CD14-positive monocyte (primary cell): ENCODE data around the gene GALNT10. TPM values are rescaled to one million over a fixed set of nuclear protein-coding genes. Genes with fewer than 3 reads are reported as not detected.

ENCODE experiments used
- DNase-seq, 3 donors: peaks; one replicate each; pipeline ENCODE4 v3.0.0-alpha.2; 2011 to 2022
- H2AFZ ChIP-seq: 2 replicates; pipeline ENCODE4 v1.6.0; 2012; ENCODE audit warnings: mild to moderate bottlenecking, low read depth, low read length, inconsistent platforms; ENCODE audit not compliant: insufficient read depth, poor library complexity, severe bottlenecking
- H3K27ac ChIP-seq, 2 donors: 1 replicate in 1 of 2; 2 replicates in 1 of 2; pipeline ENCODE4 v1.5.1; 2012 to 2013; ENCODE audit warnings: low read length in 2 of 2, control low read depth in 1 of 2, inconsistent platforms in 1 of 2, low read depth in 1 of 2, mild to moderate bottlenecking in 1 of 2
- H3K27me3 ChIP-seq, 2 donors: one replicate each; pipeline versions ENCODE4 v1.6.0 to v1.6.1; 2011 to 2013; ENCODE audit warnings: low read length in 2 of 2; ENCODE audit not compliant: control insufficient read depth in 2 of 2, insufficient read depth in 2 of 2
- H3K36me3 ChIP-seq, 2 donors: replicated peaks in 1 of 2; 1 replicate in 1 of 2; 2 replicates in 1 of 2; pipeline versions ENCODE4 v1.5.1 to v1.6.1; 2012 to 2013; ENCODE audit warnings: low read length in 2 of 2, control low read depth in 1 of 2, inconsistent platforms in 1 of 2, mild to moderate bottlenecking in 1 of 2; ENCODE audit not compliant: insufficient read depth in 2 of 2, control insufficient read depth in 1 of 2
- H3K4me1 ChIP-seq, 2 donors: 1 replicate in 1 of 2; 2 replicates in 1 of 2; pipeline versions ENCODE4 v1.5.1 to v1.6.1; 2012 to 2013; ENCODE audit warnings: low read length in 2 of 2, control low read depth in 1 of 2, inconsistent platforms in 1 of 2, mild to moderate bottlenecking in 1 of 2, moderate library complexity in 1 of 2; ENCODE audit not compliant: insufficient read depth in 2 of 2, control insufficient read depth in 1 of 2
- H3K4me2 ChIP-seq: replicated peaks from 2 replicates; pipeline ENCODE3; 2012; ENCODE audit warnings: low read length, moderate library complexity, mild to moderate bottlenecking; ENCODE audit not compliant: poor library complexity, severe bottlenecking; ENCODE audit errors: extremely low read depth
- H3K4me3 ChIP-seq, 3 experiments: fragments of 200-600 bp in 1 of 3; sonication (generic) in 1 of 3; replicated peaks in 1 of 3; 1 replicate in 2 of 3; 2 replicates in 1 of 3; pipeline ENCODE4 v1.5.1; 2011 to 2013; ENCODE audit warnings: low read length in 3 of 3, mild to moderate bottlenecking in 3 of 3, control low read depth in 2 of 3, low read depth in 2 of 3, inconsistent platforms in 1 of 3, moderate library complexity in 1 of 3
- H3K79me2 ChIP-seq: 2 replicates; pipeline ENCODE4 v1.6.0; 2012; ENCODE audit warnings: mild to moderate bottlenecking, control low read depth, inconsistent platforms, low read length, moderate library complexity; ENCODE audit not compliant: insufficient read depth
- H3K9ac ChIP-seq: 2 replicates; pipeline ENCODE4 v1.6.0; 2017; ENCODE audit warnings: low read length, mild to moderate bottlenecking; ENCODE audit not compliant: insufficient read depth, poor library complexity, severe bottlenecking
- H3K9me3 ChIP-seq, 2 donors: replicated peaks in 1 of 2; 1 replicate in 1 of 2; 2 replicates in 1 of 2; pipeline versions ENCODE4 v1.5.1 to v1.6.1; 2012 to 2013; ENCODE audit warnings: low read length in 2 of 2, control low read depth in 1 of 2; ENCODE audit not compliant: control insufficient read depth in 1 of 2, insufficient read depth in 1 of 2
- H4K20me1 ChIP-seq: 2 replicates; pipeline ENCODE4 v1.6.0; 2012; ENCODE audit warnings: mild to moderate bottlenecking, low read length, control low read depth, moderate library complexity; ENCODE audit not compliant: insufficient read depth
- H3K27ac Mint-ChIP-seq, 7 donors: one replicate each; pipeline ENCODE4 v1.8.0; 2020; ENCODE audit warnings: mild to moderate bottlenecking in 7 of 7, mixed read lengths in 7 of 7, moderate library complexity in 6 of 7, inconsistent platforms in 2 of 7
- H3K27me3 Mint-ChIP-seq, 3 donors: one replicate each; pipeline ENCODE4 v1.8.0; 2021 to 2022; ENCODE audit warnings: low read depth in 3 of 3, mild to moderate bottlenecking in 3 of 3, mixed read lengths in 3 of 3, moderate library complexity in 3 of 3, inconsistent platforms in 1 of 3
- H3K36me3 Mint-ChIP-seq, 2 donors: one replicate each; pipeline ENCODE4 v1.8.0; 2020; ENCODE audit warnings: mixed read lengths in 2 of 2, inconsistent platforms in 1 of 2, mild to moderate bottlenecking in 1 of 2
- H3K4me1 Mint-ChIP-seq: one replicate; pipeline ENCODE4 v1.8.0; 2020; ENCODE audit warnings: mild to moderate bottlenecking, mixed read lengths
- H3K4me3 Mint-ChIP-seq, 2 donors: one replicate each; pipeline ENCODE4 v1.8.0; 2020; ENCODE audit warnings: mild to moderate bottlenecking in 2 of 2, mixed read lengths in 2 of 2, moderate library complexity in 1 of 2
- H3K9me3 Mint-ChIP-seq, 7 donors: one replicate each; pipeline ENCODE4 v1.8.0; 2020 to 2022; ENCODE audit warnings: mixed read lengths in 7 of 7, mild to moderate bottlenecking in 6 of 7, moderate library complexity in 6 of 7, inconsistent platforms in 2 of 7
- WGBS: methylation state at CpG from one replicate; pipeline ENCODE4 v1.1.5; 2013; ENCODE audit warnings: missing lambda C conversion rate; ENCODE audit not compliant: insufficient coverage; 5-methylcytosine and 5-hydroxymethylcytosine counted together
- intact Hi-C, 2 donors: fragments of 100-400 bp; cut with micrococcal nuclease; formaldehyde crosslinking; loops; one replicate each; pipeline versions ENCODE4 v1.15.0 to v1.15.1; 2023
- polyA plus RNA-seq, 3 donors: library from polyadenylated mRNA; depleted of rRNA in 1 of 3; unstranded in 2 of 3; stranded (reverse) in 1 of 3; fragments of 300-500 nt in 2 of 3; fragments of >200 nt in 1 of 3; fragmentation: Illumina TruSeq in 2 of 3; gene quantifications; 1 replicate in 2 of 3; 2 replicates in 1 of 3; pipeline ENCODE4 v1.2.3, GENCODE V29; 2012 to 2021
- TF ChIP-seq, protein P1 (sequence below): fragments of 200-600 bp; IDR thresholded peaks from one replicate; pipeline ENCODE4 v1.8.0; 2022; ENCODE audit warnings: antibody characterized with exemption, mild to moderate bottlenecking

GALNT10 gene
- polyA plus RNA-seq, 3 donors, result 6.2 to 11.6 (median 7.3) TPM

DNA sequence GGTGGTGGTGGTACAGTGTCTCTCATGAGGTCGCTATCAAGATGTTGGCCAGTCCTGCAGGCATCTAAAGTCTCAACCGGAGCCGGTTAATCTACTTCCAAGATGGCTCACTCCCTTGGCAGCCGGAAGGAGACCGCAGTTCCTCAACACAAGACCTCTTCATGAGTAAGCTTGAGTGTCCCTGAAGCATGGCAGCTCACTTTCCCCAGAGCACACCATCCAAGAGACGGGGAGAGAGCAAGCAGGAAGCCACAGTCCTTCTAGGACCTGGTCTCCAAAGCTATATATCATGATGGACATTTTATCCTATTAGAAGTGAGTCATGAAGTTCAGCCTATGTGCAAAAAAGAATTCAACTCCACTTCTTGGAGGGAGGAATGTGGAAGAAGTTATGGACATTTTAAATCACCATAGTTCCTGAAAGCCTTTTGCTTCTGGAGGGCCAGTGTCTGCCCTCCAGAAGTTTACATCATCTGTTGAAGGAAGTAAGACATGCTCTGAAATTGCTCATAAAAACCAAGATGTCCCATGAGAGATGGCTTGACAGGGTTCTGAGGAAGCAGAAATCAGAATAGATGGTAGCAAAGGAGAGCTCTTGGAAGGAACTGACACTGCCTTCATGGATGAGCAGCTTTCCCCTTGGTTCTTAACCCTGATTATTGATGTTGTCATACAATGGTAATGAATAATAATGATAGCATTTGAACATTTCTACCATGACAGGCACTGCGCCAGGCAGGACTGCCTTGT, 21.3 kb downstream of the GALNT10 start:
- intact Hi-C loops, result no loop called here
- H3K27me3 Mint-ChIP-seq, result peaks cover 0 to 2% (median 1%) of the 10 kb centered on the region in 3 donors
- H3K4me1 Mint-ChIP-seq, result peaks cover 29% of the 10 kb centered on the region
- H3K36me3 ChIP-seq, result peaks cover 0 to 20% of the 10 kb centered on the region in 2 donors
- no peaks in the 10 kb centered on the region for H3K79me2 ChIP-seq
- TF ChIP-seq, protein P1, sequence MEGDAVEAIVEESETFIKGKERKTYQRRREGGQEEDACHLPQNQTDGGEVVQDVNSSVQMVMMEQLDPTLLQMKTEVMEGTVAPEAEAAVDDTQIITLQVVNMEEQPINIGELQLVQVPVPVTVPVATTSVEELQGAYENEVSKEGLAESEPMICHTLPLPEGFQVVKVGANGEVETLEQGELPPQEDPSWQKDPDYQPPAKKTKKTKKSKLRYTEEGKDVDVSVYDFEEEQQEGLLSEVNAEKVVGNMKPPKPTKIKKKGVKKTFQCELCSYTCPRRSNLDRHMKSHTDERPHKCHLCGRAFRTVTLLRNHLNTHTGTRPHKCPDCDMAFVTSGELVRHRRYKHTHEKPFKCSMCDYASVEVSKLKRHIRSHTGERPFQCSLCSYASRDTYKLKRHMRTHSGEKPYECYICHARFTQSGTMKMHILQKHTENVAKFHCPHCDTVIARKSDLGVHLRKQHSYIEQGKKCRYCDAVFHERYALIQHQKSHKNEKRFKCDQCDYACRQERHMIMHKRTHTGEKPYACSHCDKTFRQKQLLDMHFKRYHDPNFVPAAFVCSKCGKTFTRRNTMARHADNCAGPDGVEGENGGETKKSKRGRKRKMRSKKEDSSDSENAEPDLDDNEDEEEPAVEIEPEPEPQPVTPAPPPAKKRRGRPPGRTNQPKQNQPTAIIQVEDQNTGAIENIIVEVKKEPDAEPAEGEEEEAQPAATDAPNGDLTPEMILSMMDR, result no peak
- H3K9ac ChIP-seq, result no peak overlapping the region
- H3K9me3 ChIP-seq, result no peaks in the 10 kb centered on the region
- peaks cover 0 to 1% (median 0%) of the 10 kb centered on the region in 7 donors for H3K9me3 Mint-ChIP-seq
- no peak overlapping the region for H3K4me2 ChIP-seq
- H3K4me3 Mint-ChIP-seq, result no peak overlapping the region
- H3K36me3 Mint-ChIP-seq, result peaks cover 19 to 20% of the 10 kb centered on the region in 2 donors
- H3K27ac Mint-ChIP-seq, result peak overlapping the region in 1 of 7 donors; percentile 72
- no peak overlapping the region for H2AFZ ChIP-seq
- H4K20me1 ChIP-seq, result peaks cover 5% of the 10 kb centered on the region
- no peaks in the 10 kb centered on the region for H3K27me3 ChIP-seq
- no peak for DNase-seq
- WGBS, result 100% methylated on average over 5 of the region's 7 CpGs
- peaks cover 10 to 20% of the 10 kb centered on the region in 2 donors for H3K4me1 ChIP-seq
- H3K4me3 ChIP-seq, result no peak overlapping the region
- no peak overlapping the region for H3K27ac ChIP-seq

DNA sequence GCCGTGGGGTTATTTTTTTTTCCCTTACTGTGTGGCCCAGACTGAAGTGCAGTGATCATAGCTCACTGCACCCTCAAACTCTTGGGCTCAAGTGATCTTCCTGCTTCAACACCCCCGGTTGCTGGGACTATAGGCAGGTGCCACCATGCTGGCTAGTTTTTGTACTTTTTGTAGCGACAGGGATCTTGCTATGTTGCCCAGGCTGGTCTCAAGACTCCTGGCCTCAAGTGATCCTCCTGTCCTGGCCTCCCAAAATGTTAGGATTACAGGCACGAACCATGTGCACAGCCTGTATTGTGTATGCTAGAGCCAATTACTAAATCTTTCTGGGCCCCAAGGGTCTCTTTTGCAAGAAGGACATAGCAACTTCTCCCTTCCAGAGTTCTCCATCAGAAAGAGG, 23.1 kb downstream of the GALNT10 start:
- Mint-ChIP-seq H3K36me3 (peaks cover 19% of the 10 kb centered on the region in 2 donors), H3K9me3 (peaks cover 0 to 1% (median 0%) of the 10 kb centered on the region in 7 donors), H3K27me3 (peaks cover 0 to 2% (median 1%) of the 10 kb centered on the region in 3 donors), H3K4me1 (peaks cover 32% of the 10 kb centered on the region), H3K4me3 (no peak overlapping the region), H3K27ac (peak overlapping the region in 2 of 7 donors; percentile 35 to 58)
- Histone ChIP-seq H3K4me3 (no peak overlapping the region), H3K4me1 (peaks cover 10 to 20% of the 10 kb centered on the region in 2 donors), H4K20me1 (peaks cover 12% of the 10 kb centered on the region), H3K27ac (no peak overlapping the region), H3K9me3 (no peaks in the 10 kb centered on the region), H3K4me2 (no peak overlapping the region), H3K9ac (no peak overlapping the region), H3K79me2 (no peaks in the 10 kb centered on the region), H3K27me3 (no peaks in the 10 kb centered on the region), H3K36me3 (peaks cover 0 to 28% of the 10 kb centered on the region in 2 donors), H2AFZ (no peak overlapping the region)
- TF ChIP-seq, protein P1, result no peak
- DNase-seq, result no peak
- intact Hi-C loops, result no loop called here
- 90% methylated on average over 4 of the region's 4 CpGs for WGBS
